BE2C (cell line): ENCODE measurements around the gene LDLRAD2.

Experiments
- DNase-seq: peaks from one replicate; pipeline ENCODE4 v3.0.0-alpha.2; 2020
- H3K27me3 ChIP-seq: fragments of 250-450 bp; sonication (Bioruptor Pico); 2 replicates; pipeline ENCODE4 v1.5.1; 2020; ENCODE audit warnings: mild to moderate bottlenecking
- H3K36me3 ChIP-seq: fragments of 250-450 bp; sonication (Bioruptor Pico); 2 replicates; pipeline ENCODE4 v1.5.1; 2020; ENCODE audit warnings: mild to moderate bottlenecking
- H3K4me1 ChIP-seq: fragments of 250-450 bp; sonication (Bioruptor Pico); 2 replicates; pipeline ENCODE4 v1.5.1; 2020
- H3K4me3 ChIP-seq: 2 replicates; pipeline ENCODE4 v1.5.1; 2011; ENCODE audit warnings: low read depth, low read length
- H3K9me3 ChIP-seq: fragments of 250-450 bp; sonication (Bioruptor Pico); 2 replicates; pipeline ENCODE4 v1.5.1; 2020
- CTCF ChIP-seq: IDR thresholded peaks from 2 replicates; pipeline ENCODE4 v1.5.1; 2012; ENCODE audit warnings: mild to moderate bottlenecking, low read depth, low read length

LDLRAD2 gene

GRCh38 chr1:21845646-21846641, 33.9 kb downstream of the LDLRAD2 start:
- no peaks in the 10 kb centered on the region for H3K27me3 ChIP-seq
- no peaks in the 10 kb centered on the region for H3K36me3 ChIP-seq
- TF ChIP-seq CTCF: no peak
- DNase-seq: no peak
- H3K9me3 ChIP-seq: no peaks in the 10 kb centered on the region
- H3K4me1 ChIP-seq: no peaks in the 10 kb centered on the region
- H3K4me3 ChIP-seq: no peak overlapping the region

- Histone ChIP-seq H3K4me1 (no peaks in the 10 kb centered on the region), H3K36me3 (no peaks in the 10 kb centered on the region), H3K9me3 (no peaks in the 10 kb centered on the region), H3K27me3 (no peaks in the 10 kb centered on the region), H3K4me3 (no peak overlapping the region)
- no peak for DNase-seq
- TF ChIP-seq CTCF: no peak
These were observed 35.4 kb downstream of the LDLRAD2 start for GRCh38 chr1:21847223-21848205.

- no peak for TF ChIP-seq CTCF
- H3K4me1 ChIP-seq: no peaks in the 10 kb centered on the region
- H3K36me3 ChIP-seq: no peaks in the 10 kb centered on the region
- H3K9me3 ChIP-seq: no peaks in the 10 kb centered on the region
- H3K27me3 ChIP-seq: no peaks in the 10 kb centered on the region
- DNase-seq: no peak
- no peak overlapping the region for H3K4me3 ChIP-seq
These were observed 36.6 kb downstream of the LDLRAD2 start for GRCh38 chr1:21848524-21849174.

- Histone ChIP-seq H3K9me3 (no peaks in the 10 kb centered on the region), H3K36me3 (no peaks in the 10 kb centered on the region), H3K4me3 (no peak overlapping the region), H3K27me3 (no peaks in the 10 kb centered on the region), H3K4me1 (no peaks in the 10 kb centered on the region)
- no peak for TF ChIP-seq CTCF
- no peak for DNase-seq
These were observed 38.0 kb downstream of the LDLRAD2 start for GRCh38 chr1:21849909-21850576.

- no peaks in the 10 kb centered on the region for H3K36me3 ChIP-seq
- no peak for TF ChIP-seq CTCF
- H3K27me3 ChIP-seq: no peaks in the 10 kb centered on the region
- DNase-seq: no peak
- H3K4me1 ChIP-seq: no peaks in the 10 kb centered on the region
- no peak overlapping the region for H3K4me3 ChIP-seq
- H3K9me3 ChIP-seq: no peaks in the 10 kb centered on the region
These were observed 39.6 kb downstream of the LDLRAD2 start for GRCh38 chr1:21851430-21852250.
